ENCODE measurements around the gene BBS1.

Gene BBS1

GRCh38 chr11:66478729-66479393 lies 31.6 kb upstream of the BBS1 start:
- Histone ChIP-seq H3K9me3 (ENCODE audit: insufficient read depth, low read depth, low read length) (no peaks in the 10 kb centered on the region), H3K27me3 (ENCODE audit: insufficient read depth, low read length) (no peaks in the 10 kb centered on the region), H3K27ac (ENCODE audit: low read length) (peak overlapping the region; percentile 88), H3K9ac (ENCODE audit: low read depth, low read length) (peak overlapping the region; percentile 98), H3K4me3 (ENCODE audit: low read length) (peak overlapping the region; percentile 95), H3K36me3 (ENCODE audit: insufficient read depth, low read depth, low read length) (peaks cover 19% of the 10 kb centered on the region; the same call in 1 of the 2 replicates), H3K4me1 (ENCODE audit: insufficient read depth, low read length) (no peaks in the 10 kb centered on the region)

- Histone ChIP-seq H3K4me1 (ENCODE audit: insufficient read depth, low read length) (no peaks in the 10 kb centered on the region), H3K36me3 (ENCODE audit: insufficient read depth, low read depth, low read length) (peaks cover 17% of the 10 kb centered on the region; the same call in 1 of the 2 replicates), H3K4me3 (ENCODE audit: low read length) (peak overlapping the region; percentile 95), H3K27me3 (ENCODE audit: insufficient read depth, low read length) (no peaks in the 10 kb centered on the region), H3K9me3 (ENCODE audit: insufficient read depth, low read depth, low read length) (no peaks in the 10 kb centered on the region), H3K9ac (ENCODE audit: low read depth, low read length) (peak overlapping the region; percentile 98), H3K27ac (ENCODE audit: low read length) (peak overlapping the region; percentile 88)
Measured at GRCh38 chr11:66479394-66480116, 30.9 kb upstream of the BBS1 start.

GRCh38 chr11:66480117-66480938 lies 30.1 kb upstream of the BBS1 start, which contains the start of gene DPP3:
TSS of gene DPP3 (plus strand) at chr11:66480434. CDS start at chr11:66482201, 1,767 bp downstream.
- H3K9me3 ChIP-seq (ENCODE audit: insufficient read depth, low read depth, low read length) = no peaks in the 10 kb centered on the region
- H3K27me3 ChIP-seq (ENCODE audit: insufficient read depth, low read length) = no peaks in the 10 kb centered on the region
- peaks cover 24% of the 10 kb centered on the region for H3K36me3 ChIP-seq (ENCODE audit: insufficient read depth, low read depth, low read length)
- H3K4me1 ChIP-seq (ENCODE audit: insufficient read depth, low read length) = no peaks in the 10 kb centered on the region
- peak within 1 kb of the TSS; percentile 95 for H3K4me3 ChIP-seq (ENCODE audit: low read length)
- peak within 1 kb of the TSS; percentile 98 for H3K9ac ChIP-seq (ENCODE audit: low read depth, low read length)
- H3K27ac ChIP-seq (ENCODE audit: low read length) = peak within 1 kb of the TSS; percentile 88

- H3K27ac ChIP-seq (ENCODE audit: low read length) = no peak overlapping the region
- peaks cover 54% of the 10 kb centered on the region for H3K36me3 ChIP-seq (ENCODE audit: insufficient read depth, low read depth, low read length)
- no peaks in the 10 kb centered on the region for H3K9me3 ChIP-seq (ENCODE audit: insufficient read depth, low read depth, low read length)
- H3K4me3 ChIP-seq (ENCODE audit: low read length) = no peak overlapping the region
- H3K27me3 ChIP-seq (ENCODE audit: insufficient read depth, low read length) = no peaks in the 10 kb centered on the region
- H3K4me1 ChIP-seq (ENCODE audit: insufficient read depth, low read length) = no peaks in the 10 kb centered on the region
- no peak overlapping the region for H3K9ac ChIP-seq (ENCODE audit: low read depth, low read length)
Measured at GRCh38 chr11:66484806-66485380, 25.5 kb upstream of the BBS1 start.

- Histone ChIP-seq H3K9ac (ENCODE audit: low read depth, low read length) (no peak overlapping the region), H3K27me3 (ENCODE audit: insufficient read depth, low read length) (no peaks in the 10 kb centered on the region), H3K9me3 (ENCODE audit: insufficient read depth, low read depth, low read length) (no peaks in the 10 kb centered on the region), H3K4me1 (ENCODE audit: insufficient read depth, low read length) (peaks cover 3% of the 10 kb centered on the region; the same call in 1 of the 2 replicates), H3K4me3 (ENCODE audit: low read length) (no peak overlapping the region), H3K27ac (ENCODE audit: low read length) (no peak overlapping the region), H3K36me3 (ENCODE audit: insufficient read depth, low read depth, low read length) (peaks cover 64% of the 10 kb centered on the region)
Measured at GRCh38 chr11:66488957-66489356, 21.5 kb upstream of the BBS1 start.

GRCh38 chr11:66489636-66490035 lies 20.8 kb upstream of the BBS1 start:
- Histone ChIP-seq H3K4me1 (ENCODE audit: insufficient read depth, low read length) (peaks cover 3% of the 10 kb centered on the region; the same call in 1 of the 2 replicates), H3K4me3 (ENCODE audit: low read length) (no peak overlapping the region), H3K27me3 (ENCODE audit: insufficient read depth, low read length) (no peaks in the 10 kb centered on the region), H3K9me3 (ENCODE audit: insufficient read depth, low read depth, low read length) (no peaks in the 10 kb centered on the region), H3K9ac (ENCODE audit: low read depth, low read length) (no peak overlapping the region), H3K36me3 (ENCODE audit: insufficient read depth, low read depth, low read length) (peaks cover 65% of the 10 kb centered on the region), H3K27ac (ENCODE audit: low read length) (no peak overlapping the region)

- Histone ChIP-seq H3K9me3 (ENCODE audit: insufficient read depth, low read depth, low read length) (no peaks in the 10 kb centered on the region), H3K4me1 (ENCODE audit: insufficient read depth, low read length) (peaks cover 3% of the 10 kb centered on the region; the same call in 1 of the 2 replicates), H3K9ac (ENCODE audit: low read depth, low read length) (peak overlapping the region; percentile 5; the same call in 1 of the 2 replicates), H3K36me3 (ENCODE audit: insufficient read depth, low read depth, low read length) (peaks cover 59% of the 10 kb centered on the region), H3K27ac (ENCODE audit: low read length) (peak overlapping the region; percentile 45), H3K4me3 (ENCODE audit: low read length) (no peak overlapping the region), H3K27me3 (ENCODE audit: insufficient read depth, low read length) (no peaks in the 10 kb centered on the region)
Measured at GRCh38 chr11:66491315-66491935, 19.0 kb upstream of the BBS1 start.

- Histone ChIP-seq H3K4me3 (ENCODE audit: low read length) (no peak overlapping the region), H3K9me3 (ENCODE audit: insufficient read depth, low read depth, low read length) (no peaks in the 10 kb centered on the region), H3K27ac (ENCODE audit: low read length) (peak overlapping the region; percentile 45), H3K9ac (ENCODE audit: low read depth, low read length) (peak overlapping the region; percentile 5; the same call in 1 of the 2 replicates), H3K36me3 (ENCODE audit: insufficient read depth, low read depth, low read length) (peaks cover 63% of the 10 kb centered on the region), H3K4me1 (ENCODE audit: insufficient read depth, low read length) (peaks cover 3% of the 10 kb centered on the region; the same call in 1 of the 2 replicates), H3K27me3 (ENCODE audit: insufficient read depth, low read length) (no peaks in the 10 kb centered on the region)
Measured at GRCh38 chr11:66492161-66492865, 18.1 kb upstream of the BBS1 start.

GRCh38 chr11:66493130-66493529 lies 17.3 kb upstream of the BBS1 start:
- H3K27me3 ChIP-seq (ENCODE audit: insufficient read depth, low read length) = no peaks in the 10 kb centered on the region
- no peak overlapping the region for H3K4me3 ChIP-seq (ENCODE audit: low read length)
- H3K27ac ChIP-seq (ENCODE audit: low read length) = no peak overlapping the region
- peaks cover 3% of the 10 kb centered on the region; the same call in 1 of the 2 replicates for H3K4me1 ChIP-seq (ENCODE audit: insufficient read depth, low read length)
- H3K36me3 ChIP-seq (ENCODE audit: insufficient read depth, low read depth, low read length) = peaks cover 59% of the 10 kb centered on the region
- no peak overlapping the region for H3K9ac ChIP-seq (ENCODE audit: low read depth, low read length)
- H3K9me3 ChIP-seq (ENCODE audit: insufficient read depth, low read depth, low read length) = no peaks in the 10 kb centered on the region

GRCh38 chr11:66494458-66494857 lies 16.0 kb upstream of the BBS1 start:
- H3K9ac ChIP-seq (ENCODE audit: low read depth, low read length) = no peak overlapping the region
- no peaks in the 10 kb centered on the region for H3K9me3 ChIP-seq (ENCODE audit: insufficient read depth, low read depth, low read length)
- no peak overlapping the region for H3K27ac ChIP-seq (ENCODE audit: low read length)
- no peaks in the 10 kb centered on the region for H3K27me3 ChIP-seq (ENCODE audit: insufficient read depth, low read length)
- no peak overlapping the region for H3K4me3 ChIP-seq (ENCODE audit: low read length)
- peaks cover 3% of the 10 kb centered on the region; the same call in 1 of the 2 replicates for H3K4me1 ChIP-seq (ENCODE audit: insufficient read depth, low read length)
- peaks cover 54% of the 10 kb centered on the region for H3K36me3 ChIP-seq (ENCODE audit: insufficient read depth, low read depth, low read length)
